Neuronal stem cell (in vitro differentiated cells): ENCODE results near the gene PKHD1.

Experiments
- DNase-seq: peaks from one replicate; pipeline ENCODE4 v3.0.0-alpha.2; 2013; ENCODE audit warnings: low spot score
- H2AFZ ChIP-seq: one replicate; pipeline ENCODE4 v1.6.1; 2013; ENCODE audit warnings: mild to moderate bottlenecking, low read length, inconsistent platforms
- H2AK5ac ChIP-seq: 2 replicates; pipeline ENCODE4 v1.6.1; 2013; ENCODE audit warnings: low read depth, mild to moderate bottlenecking, inconsistent platforms, low read length, moderate library complexity, mixed read lengths
- H2BK120ac ChIP-seq: 2 replicates; pipeline ENCODE4 v1.6.1; 2013; ENCODE audit warnings: low read depth, mild to moderate bottlenecking, inconsistent platforms, low read length, moderate library complexity, mixed read lengths
- H2BK12ac ChIP-seq: one replicate; pipeline ENCODE4 v1.6.1; 2013; ENCODE audit warnings: low read length, inconsistent platforms
- H2BK15ac ChIP-seq: 2 replicates; pipeline ENCODE4 v1.6.1; 2013; ENCODE audit warnings: mild to moderate bottlenecking, low read length, inconsistent platforms, mixed read lengths
- H2BK5ac ChIP-seq: one replicate; pipeline ENCODE4 v1.6.1; 2013; ENCODE audit warnings: inconsistent platforms, mild to moderate bottlenecking, low read length, moderate library complexity
- H3K14ac ChIP-seq: one replicate; pipeline ENCODE4 v1.6.1; 2013; ENCODE audit warnings: low read length, inconsistent platforms
- H3K18ac ChIP-seq: 2 replicates; pipeline ENCODE4 v1.6.1; 2013; ENCODE audit warnings: low read length, inconsistent platforms
- H3K23ac ChIP-seq: 2 replicates; pipeline ENCODE4 v1.6.1; 2013; ENCODE audit warnings: low read depth, mild to moderate bottlenecking, mixed read lengths, low read length, inconsistent platforms; ENCODE audit not compliant: poor library complexity
- H3K27ac ChIP-seq: replicated peaks from 3 replicates; pipeline ENCODE4 v1.5.1; 2013; ENCODE audit warnings: low read length, inconsistent platforms
- H3K27me3 ChIP-seq, 3 experiments: 2 replicates each; pipeline ENCODE4 v1.6.1; 2013; ENCODE audit warnings: low read length in 3 of 3, mild to moderate bottlenecking in 2 of 3, inconsistent platforms in 1 of 3, low read depth in 1 of 3, mixed read lengths in 1 of 3, moderate library complexity in 1 of 3; ENCODE audit not compliant: control insufficient read depth in 3 of 3, insufficient read depth in 3 of 3
- H3K36me3 ChIP-seq, 2 donors: replicated peaks in 1 of 2; 2 replicates each; pipeline ENCODE4 v1.6.1; 2013; ENCODE audit warnings: low read length in 2 of 2; ENCODE audit not compliant: control insufficient read depth in 2 of 2, insufficient read depth in 2 of 2
- H3K4ac ChIP-seq: 2 replicates; pipeline ENCODE4 v1.6.1; 2013; ENCODE audit warnings: inconsistent platforms, mild to moderate bottlenecking, low read length, moderate library complexity
- H3K4me1 ChIP-seq, 2 donors: 1 replicate in 1 of 2; 2 replicates in 1 of 2; pipeline ENCODE4 v1.6.1; 2013; ENCODE audit warnings: low read length in 2 of 2, low read depth in 1 of 2; ENCODE audit not compliant: control insufficient read depth in 2 of 2, insufficient read depth in 1 of 2
- H3K4me2 ChIP-seq: one replicate; pipeline ENCODE4 v1.6.1; 2013; ENCODE audit warnings: mild to moderate bottlenecking, low read length, inconsistent platforms; ENCODE audit not compliant: insufficient read depth, poor library complexity, severe bottlenecking
- H3K4me3 ChIP-seq, 2 donors: 2 replicates each; pipeline ENCODE4 v1.5.1; 2013; ENCODE audit warnings: low read length in 2 of 2, mild to moderate bottlenecking in 2 of 2, inconsistent platforms in 1 of 2, moderate library complexity in 1 of 2
- H3K79me1 ChIP-seq: one replicate; pipeline ENCODE4 v1.6.1; 2013; ENCODE audit warnings: low read depth, mild to moderate bottlenecking, inconsistent platforms, low read length, moderate library complexity
- H3K9ac ChIP-seq: one replicate; pipeline ENCODE4 v1.6.1; 2013; ENCODE audit warnings: mild to moderate bottlenecking, low read depth, low read length, inconsistent platforms; ENCODE audit not compliant: poor library complexity
- H3K9me3 ChIP-seq, 2 donors: replicated peaks in 1 of 2; 2 replicates each; pipeline versions ENCODE3 to v1.6.1; 2013; ENCODE audit warnings: low read length in 2 of 2, mild to moderate bottlenecking in 2 of 2, inconsistent platforms in 1 of 2, low read depth in 1 of 2, mixed read lengths in 1 of 2, moderate library complexity in 1 of 2; ENCODE audit not compliant: control insufficient read depth in 2 of 2, insufficient read depth in 1 of 2
- H4K8ac ChIP-seq: one replicate; pipeline ENCODE4 v1.6.1; 2013; ENCODE audit warnings: low read depth, mild to moderate bottlenecking, inconsistent platforms, low read length, moderate library complexity
- H4K91ac ChIP-seq: one replicate; pipeline ENCODE4 v1.6.1; 2013; ENCODE audit warnings: low read length, low read depth, mild to moderate bottlenecking, inconsistent platforms; ENCODE audit not compliant: poor library complexity
- WGBS, 2 donors: extraction: QIAGEN DNeasy Blood & Tissue Kit; methylation state at CpG; one replicate each; pipeline ENCODE4 v1.1.7; 2013; ENCODE audit warnings: missing lambda C conversion rate in 2 of 2, mixed read lengths in 1 of 2; ENCODE audit not compliant: insufficient read length in 2 of 2, insufficient replicate concordance in 1 of 2; ENCODE audit errors: extremely low coverage in 2 of 2; 5-methylcytosine and 5-hydroxymethylcytosine counted together

Gene PKHD1

GRCh38 chr6:51704932-51705540 is 382.4 kb downstream of the PKHD1 start:
- Histone ChIP-seq H3K79me1 (no peaks in the 10 kb centered on the region), H3K23ac (no peak overlapping the region), H3K9ac (no peak overlapping the region), H3K9me3 (no peaks in the 10 kb centered on the region), H3K4me1 (no peaks in the 10 kb centered on the region), H2AFZ (no peak overlapping the region), H3K4ac (no peak overlapping the region), H3K27me3 (peaks cover 0 to 5% (median 0%) of the 10 kb centered on the region in 3 experiments), H2BK5ac (no peak overlapping the region), H2BK12ac (no peak overlapping the region), H3K18ac (no peak overlapping the region), H3K27ac (no peak overlapping the region), H2BK120ac (no peak overlapping the region), H3K4me3 (no peak overlapping the region), H2AK5ac (no peak overlapping the region), H4K91ac (no peak overlapping the region), H3K36me3 (no peaks in the 10 kb centered on the region), H4K8ac (no peak overlapping the region), H3K14ac (no peak overlapping the region), H2BK15ac (no peak overlapping the region), H3K4me2 (no peak overlapping the region)
- no peak for DNase-seq
- WGBS, 2 donors, result no CpG with 5 or more reads among the region's 1 CpG

DNA sequence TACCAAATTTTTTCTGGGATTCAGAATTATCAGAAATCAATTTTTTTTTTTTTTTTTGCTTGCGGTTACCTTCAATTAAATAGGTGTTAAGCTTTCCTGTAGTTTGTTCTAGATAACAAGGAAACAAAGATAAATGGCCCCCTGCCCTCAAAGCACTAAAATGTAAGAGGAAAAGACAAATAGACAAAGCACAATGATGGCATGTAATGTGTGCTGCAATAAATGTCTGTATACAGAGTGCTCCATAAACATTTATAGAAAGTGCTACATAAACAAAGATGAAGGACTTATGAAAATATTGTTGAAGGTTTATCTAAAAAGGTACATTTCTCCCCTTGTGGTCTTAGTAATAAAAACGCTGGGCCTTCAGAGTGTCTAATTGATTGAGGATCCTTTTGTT is 384.6 kb downstream of the PKHD1 start:
- Histone ChIP-seq H4K91ac (no peak overlapping the region), H2BK5ac (no peak overlapping the region), H3K4me3 (no peak overlapping the region), H3K14ac (no peak overlapping the region), H3K4ac (no peak overlapping the region), H4K8ac (no peak overlapping the region), H3K4me2 (no peak overlapping the region), H3K23ac (no peak overlapping the region), H2AFZ (no peak overlapping the region), H3K27ac (no peak overlapping the region), H3K9ac (no peak overlapping the region), H2BK120ac (no peak overlapping the region), H3K4me1 (no peaks in the 10 kb centered on the region), H3K9me3 (no peaks in the 10 kb centered on the region), H2AK5ac (no peak overlapping the region), H2BK12ac (no peak overlapping the region), H3K27me3 (peaks cover 0 to 5% (median 0%) of the 10 kb centered on the region in 3 experiments), H2BK15ac (no peak overlapping the region), H3K36me3 (no peaks in the 10 kb centered on the region), H3K18ac (no peak overlapping the region), H3K79me1 (no peaks in the 10 kb centered on the region)
- no CpG with 5 or more reads among the region's 2 CpGs for WGBS, 2 donors
- no peak for DNase-seq

GRCh38 chr6:51684603-51685002 is 402.8 kb downstream of the PKHD1 start:
- no peak overlapping the region for H4K91ac ChIP-seq
- no peak overlapping the region for H2AK5ac ChIP-seq
- H2BK12ac ChIP-seq, result no peak overlapping the region
- H3K14ac ChIP-seq, result no peak overlapping the region
- H3K79me1 ChIP-seq, result no peaks in the 10 kb centered on the region
- H3K4me1 ChIP-seq, result peaks cover 0 to 2% of the 10 kb centered on the region in 2 donors
- H3K4ac ChIP-seq, result no peak overlapping the region
- no peaks in the 10 kb centered on the region for H3K36me3 ChIP-seq
- H2BK5ac ChIP-seq, result no peak overlapping the region
- H4K8ac ChIP-seq, result no peak overlapping the region
- H3K4me3 ChIP-seq, result no peak overlapping the region
- no peak overlapping the region for H3K18ac ChIP-seq
- no peak overlapping the region for H3K23ac ChIP-seq
- no peak overlapping the region for H2BK120ac ChIP-seq
- no peaks in the 10 kb centered on the region for H3K27me3 ChIP-seq
- H2BK15ac ChIP-seq, result no peak overlapping the region
- H3K27ac ChIP-seq, result no peak overlapping the region
- DNase-seq, result no peak
- no peak overlapping the region for H3K4me2 ChIP-seq
- H3K9ac ChIP-seq, result no peak overlapping the region
- no peaks in the 10 kb centered on the region for H3K9me3 ChIP-seq
- H2AFZ ChIP-seq, result no peak overlapping the region

DNA sequence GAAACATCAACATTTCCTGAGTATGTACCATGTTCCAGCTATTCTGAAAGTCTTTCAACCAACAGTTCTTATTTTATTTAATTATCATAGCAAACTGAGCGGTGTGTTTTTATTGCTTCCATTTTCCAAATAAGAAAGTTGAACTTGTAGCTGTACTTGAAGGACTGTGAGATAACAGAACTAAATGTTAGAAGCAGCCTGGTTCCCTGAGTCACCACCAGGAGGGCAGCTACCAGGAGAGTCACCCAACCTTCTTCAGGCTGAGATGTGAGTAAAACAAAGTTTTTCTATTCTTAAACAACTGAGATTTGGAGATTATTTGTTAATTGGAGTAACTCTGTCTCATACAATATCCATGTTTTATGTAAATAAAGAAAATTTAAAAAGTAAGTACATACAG is 403.4 kb downstream of the PKHD1 start:
- H3K27ac ChIP-seq, result no peak overlapping the region
- H3K4me2 ChIP-seq, result no peak overlapping the region
- H3K4ac ChIP-seq, result no peak overlapping the region
- no peak overlapping the region for H3K18ac ChIP-seq
- H3K4me1 ChIP-seq, result peaks cover 0 to 2% of the 10 kb centered on the region in 2 donors
- H3K23ac ChIP-seq, result no peak overlapping the region
- no peaks in the 10 kb centered on the region for H3K9me3 ChIP-seq
- H3K79me1 ChIP-seq, result no peaks in the 10 kb centered on the region
- no peak overlapping the region for H2BK15ac ChIP-seq
- no peak overlapping the region for H2BK5ac ChIP-seq
- H4K91ac ChIP-seq, result no peak overlapping the region
- H2BK120ac ChIP-seq, result no peak overlapping the region
- no peak overlapping the region for H4K8ac ChIP-seq
- H3K14ac ChIP-seq, result no peak overlapping the region
- no peak overlapping the region for H3K4me3 ChIP-seq
- no CpG with 5 or more reads among the region's 1 CpG for WGBS, 2 donors
- DNase-seq, result no peak
- no peak overlapping the region for H2BK12ac ChIP-seq
- H3K36me3 ChIP-seq, result no peaks in the 10 kb centered on the region
- H3K9ac ChIP-seq, result no peak overlapping the region
- H2AK5ac ChIP-seq, result no peak overlapping the region
- H2AFZ ChIP-seq, result no peak overlapping the region
- H3K27me3 ChIP-seq, result no peaks in the 10 kb centered on the region
